Mucosa of gallbladder (tissue), 1 donor: Measurements from ENCODE around the gene KNSTRN. TPM values are rescaled to one million over a fixed set of nuclear protein-coding genes. Genes with fewer than 3 reads are reported as not detected.

Experiments used
- total RNA-seq: library from RNA; stranded (reverse); gene quantifications from one replicate; pipeline ENCODE4 v1.2.1, GENCODE V29; 2021
- donor health status: DM: no; HTN: no; CAD: no.

The KNSTRN gene
- total RNA-seq, 1 donor from 2014 or later: 12.2 TPM

Other genes with a start within 250 kb of the KNSTRN start
- 1.4 TPM for gene BUB1B, start 221.7 kb upstream of the KNSTRN start, total RNA-seq
- gene PAK6, start 143.7 kb upstream of the KNSTRN start, total RNA-seq: 7.9 TPM
- 1.6 TPM for gene ANKRD63, start 99.7 kb upstream of the KNSTRN start, total RNA-seq
- 36.4 TPM for gene PLCB2, start 74.8 kb upstream of the KNSTRN start, total RNA-seq
- gene INAFM2, start 59.0 kb upstream of the KNSTRN start, total RNA-seq: 44.2 TPM
- gene CCDC9B, start 41.8 kb upstream of the KNSTRN start, total RNA-seq: 107 TPM
- 9.1 TPM for gene PHGR1, start 31.7 kb upstream of the KNSTRN start, total RNA-seq
- 3.5 TPM for gene DISP2, start 24.5 kb upstream of the KNSTRN start, total RNA-seq
- gene IVD, start 23.1 kb downstream of the KNSTRN start, total RNA-seq: 123 TPM
- gene BAHD1, start 58.2 kb downstream of the KNSTRN start, total RNA-seq: 33.1 TPM
- 15.8 TPM for gene CHST14, start 88.3 kb downstream of the KNSTRN start, total RNA-seq
- gene CCDC32, start 182.3 kb downstream of the KNSTRN start, total RNA-seq: 33.0 TPM
- 8.1 TPM for gene RPUSD2, start 186.6 kb downstream of the KNSTRN start, total RNA-seq
- 2.3 TPM for gene KNL1, start 211.5 kb downstream of the KNSTRN start, total RNA-seq